ENCODE measurements around the gene IHH.
A peak's percentile ranks its signal among the peaks of the same experiment; 100 is the strongest.

Gene IHH

GRCh38 chr2:219018286-219018685 is 42.4 kb downstream of the IHH start:
- DNase-seq, result no peak

DNA sequence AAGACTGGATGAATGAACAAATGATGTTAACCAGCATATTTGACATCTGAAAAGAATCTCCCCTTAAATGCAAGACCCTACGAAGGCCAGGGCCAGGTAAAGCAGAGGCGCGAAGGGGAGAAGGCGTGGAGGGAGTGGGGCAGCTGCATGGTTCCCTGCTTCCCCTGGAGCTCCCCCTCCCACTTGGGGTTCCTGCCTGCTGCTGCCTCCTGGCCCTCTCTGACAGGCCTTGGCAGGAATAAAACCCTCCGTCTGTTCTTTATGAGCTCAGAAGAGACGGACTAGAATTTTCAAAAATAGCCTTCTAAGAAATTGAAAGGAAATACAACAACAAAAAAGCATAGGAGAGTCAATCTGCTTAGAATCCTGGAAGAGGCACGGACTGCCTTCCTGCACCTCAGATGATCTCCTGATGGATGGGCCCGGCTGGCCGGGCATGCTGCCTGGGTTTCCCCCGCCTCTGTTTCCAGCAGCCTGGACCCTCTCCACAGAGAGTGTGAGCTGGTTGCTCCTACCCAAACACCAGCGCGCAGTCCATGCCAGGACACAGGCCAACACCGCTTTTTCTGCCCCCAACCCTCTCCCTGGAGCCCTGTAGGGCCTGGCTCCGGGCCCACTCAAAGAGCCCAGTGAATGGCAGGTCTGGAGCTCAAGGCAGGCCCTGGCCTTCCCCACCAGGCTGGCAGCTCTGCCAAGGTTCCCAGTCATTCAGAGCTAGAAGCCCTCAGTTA is 43.4 kb downstream of the IHH start:
- no peak for DNase-seq

DNA sequence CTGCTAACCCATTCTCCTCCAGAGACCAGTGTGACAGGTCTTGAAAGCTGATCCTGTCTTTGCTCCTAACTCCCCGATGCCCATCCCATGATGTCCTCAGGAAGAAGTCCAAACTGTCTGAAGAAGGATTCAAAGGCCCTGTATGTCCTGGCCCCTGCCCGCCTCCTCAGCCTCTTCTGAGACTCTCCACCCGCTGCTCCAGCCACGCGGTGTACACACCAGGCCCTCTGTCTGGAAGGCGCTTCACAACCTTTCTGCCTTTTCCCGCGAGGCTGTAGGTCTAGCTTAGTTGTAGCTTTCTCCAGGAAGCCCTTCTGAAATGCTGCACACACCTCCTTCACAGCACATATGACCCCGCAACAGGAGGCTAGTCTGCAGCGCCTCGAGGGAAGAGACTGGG is 44.0 kb downstream of the IHH start:
- DNase-seq, result no peak

DNA sequence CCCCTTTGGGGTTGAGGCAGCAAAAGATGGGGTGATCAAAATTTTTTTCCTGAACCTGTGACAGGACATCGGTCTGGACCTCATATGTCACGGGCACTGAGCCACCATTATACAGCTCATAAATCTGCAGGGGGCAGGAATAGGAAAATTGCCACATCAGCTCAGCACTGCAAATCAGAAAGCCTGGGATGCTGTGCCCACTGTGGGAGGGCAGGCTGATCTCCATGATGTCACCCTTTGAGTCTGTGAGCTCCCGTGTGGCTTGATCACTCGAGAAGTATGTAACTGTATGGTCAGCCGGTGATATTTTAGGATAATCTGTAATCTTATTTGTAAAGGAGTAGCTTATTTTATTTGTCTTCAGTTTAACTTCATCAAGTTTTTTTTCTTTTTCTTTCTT is 49.8 kb downstream of the IHH start:
- DNase-seq, result no peak

- peak; percentile 43 for DNase-seq
Measured at GRCh38 chr2:219010162-219010756, 50.5 kb downstream of the IHH start.

DNA sequence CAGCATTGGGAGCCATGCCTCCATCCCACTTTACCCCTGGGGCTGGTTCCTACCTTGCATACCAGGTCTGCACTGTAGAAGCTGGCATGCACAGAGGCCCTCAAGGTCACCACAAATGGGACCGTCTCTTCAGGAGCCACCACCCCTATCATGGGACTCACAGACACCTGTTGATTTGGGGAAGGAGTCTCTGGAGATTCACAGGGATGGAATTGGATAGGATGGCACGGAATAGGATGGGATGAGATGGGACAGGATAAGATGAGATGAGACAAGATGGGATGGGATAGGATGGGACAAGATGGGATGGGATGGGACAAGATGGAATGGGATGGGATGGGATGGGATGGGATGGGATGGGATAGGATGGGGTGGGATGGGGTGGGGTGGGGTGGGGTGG is 51.4 kb downstream of the IHH start:
- no peak for DNase-seq
